Naive thymus-derived CD4-positive, alpha-beta T cell (primary cell): ENCODE measurements around the gene ANKS6. TPM values are rescaled to one million over a fixed set of nuclear protein-coding genes. Genes with fewer than 3 reads are reported as not detected.
A peak's percentile ranks its signal among the peaks of the same experiment; 100 is the strongest.

Experiments used
- ATAC-seq: fragments of 150-1000 bp; cut with Tn5 transposase; 2 replicates; pipeline ENCODE4 v1.10.0; 2021; ENCODE audit warnings: mild to moderate bottlenecking, moderate library complexity
- CTCF ChIA-PET: fragments of 350-600 bp; sonication (Branson Sonifier 250); formaldehyde crosslinking; loops from one replicate; lab custom pipeline; 2021; ENCODE audit warnings: antibody characterized with exemption; lab: Charles Lee
- POLR2A ChIA-PET: fragments of 350-600 bp; sonication (Branson Sonifier 250); formaldehyde crosslinking; loops from one replicate; lab custom pipeline; 2021; ENCODE audit warnings: antibody characterized with exemption, inconsistent platforms; lab: Charles Lee
- DNase-seq, 9 donors: peaks; one replicate each; pipeline versions ENCODE4 v3.0.0 to v3.0.0-alpha.2; 2020 to 2022; ENCODE audit warnings: mixed read lengths in 1 of 9
- H3K27ac ChIP-seq: one replicate; pipeline ENCODE4 v1.7.0; 2013; ENCODE audit warnings: mild to moderate bottlenecking, low read depth, low read length, moderate library complexity
- H3K27me3 ChIP-seq, 2 donors: one replicate each; pipeline ENCODE4 v1.7.0; 2013; ENCODE audit warnings: low read length in 2 of 2, mild to moderate bottlenecking in 2 of 2, moderate library complexity in 2 of 2; ENCODE audit not compliant: control insufficient read depth in 2 of 2, insufficient read depth in 2 of 2
- H3K36me3 ChIP-seq, 3 experiments: 1 replicate in 2 of 3; 2 replicates in 1 of 3; pipeline ENCODE4 v1.7.0; 2013; ENCODE audit warnings: low read length in 3 of 3, mild to moderate bottlenecking in 3 of 3, moderate library complexity in 1 of 3; ENCODE audit not compliant: insufficient read depth in 3 of 3, control insufficient read depth in 2 of 3
- H3K4me1 ChIP-seq, 2 donors: one replicate each; pipeline ENCODE4 v1.7.0; 2013; ENCODE audit warnings: low read length in 2 of 2, mild to moderate bottlenecking in 2 of 2, moderate library complexity in 1 of 2; ENCODE audit not compliant: control insufficient read depth in 2 of 2, insufficient read depth in 2 of 2
- H3K4me3 ChIP-seq: 2 replicates; pipeline ENCODE4 v1.7.0; 2013; ENCODE audit warnings: mild to moderate bottlenecking, low read length
- H3K9me3 ChIP-seq, 3 experiments: 1 replicate in 2 of 3; 2 replicates in 1 of 3; pipeline ENCODE4 v1.7.0; 2013; ENCODE audit warnings: low read length in 3 of 3; ENCODE audit not compliant: control insufficient read depth in 2 of 3
- H3K27ac Mint-ChIP-seq, 9 donors: one replicate each; pipeline ENCODE4 v1.8.0; 2020 to 2022; ENCODE audit warnings: mixed read lengths in 9 of 9, mild to moderate bottlenecking in 8 of 9, moderate library complexity in 5 of 9, inconsistent platforms in 2 of 9
- H3K27me3 Mint-ChIP-seq, 5 donors: one replicate each; pipeline ENCODE4 v1.8.0; 2021 to 2022; ENCODE audit warnings: mixed read lengths in 5 of 5, mild to moderate bottlenecking in 1 of 5
- H3K36me3 Mint-ChIP-seq, 5 donors: one replicate each; pipeline ENCODE4 v1.8.0; 2020 to 2022; ENCODE audit warnings: mixed read lengths in 5 of 5, mild to moderate bottlenecking in 3 of 5, inconsistent platforms in 1 of 5
- H3K4me1 Mint-ChIP-seq, 7 donors: one replicate each; pipeline ENCODE4 v1.8.0; 2020 to 2022; ENCODE audit warnings: mixed read lengths in 7 of 7, mild to moderate bottlenecking in 3 of 7, inconsistent platforms in 1 of 7
- H3K4me3 Mint-ChIP-seq, 10 donors: one replicate each; pipeline ENCODE4 v1.8.0; 2020 to 2022; ENCODE audit warnings: mild to moderate bottlenecking in 10 of 10, mixed read lengths in 10 of 10, moderate library complexity in 6 of 10, inconsistent platforms in 2 of 10
- H3K9me3 Mint-ChIP-seq, 11 donors: one replicate each; pipeline ENCODE4 v1.8.0; 2020 to 2022; ENCODE audit warnings: mixed read lengths in 11 of 11, mild to moderate bottlenecking in 4 of 11, inconsistent platforms in 1 of 11, moderate library complexity in 1 of 11
- intact Hi-C, 2 donors: fragments of 100-400 bp; cut with micrococcal nuclease; formaldehyde crosslinking; loops; one replicate each; pipeline ENCODE4 v1.15.1; 2023
- polyA plus RNA-seq, 2 donors: library from polyadenylated mRNA; unstranded; fragments of 300-500 nt; fragmentation: Illumina TruSeq; gene quantifications; one replicate each; pipeline ENCODE4 v1.2.3, GENCODE V29; 2021
- total RNA-seq, 6 experiments: library from RNA in 5 of 6; stranded (reverse) in 5 of 6; gene quantifications; 1 replicate in 5 of 6; 2 replicates in 1 of 6; pipeline ENCODE4 v1.2.3 and lab custom pipeline; 2021 to 2026

ANKS6 gene
- total and polyA plus RNA-seq, 7 experiments from 2014 or later = 5.0 to 18.4 (median 12.2) TPM

- Mint-ChIP-seq H3K4me3 (no peak overlapping the region), H3K36me3 (peaks cover 0 to 39% (median 27%) of the 10 kb centered on the region in 5 donors), H3K9me3 (peaks cover 0 to 7% (median 0%) of the 10 kb centered on the region in 11 donors), H3K27ac (no peak overlapping the region), H3K4me1 (peaks cover 0 to 11% (median 3%) of the 10 kb centered on the region in 7 donors), H3K27me3 (no peaks in the 10 kb centered on the region)
- Histone ChIP-seq H3K9me3 (no peaks in the 10 kb centered on the region), H3K27me3 (no peaks in the 10 kb centered on the region), H3K4me3 (no peak overlapping the region), H3K27ac (no peak overlapping the region), H3K4me1 (no peaks in the 10 kb centered on the region), H3K36me3 (peaks cover 0 to 19% (median 0%) of the 10 kb centered on the region in 3 experiments)
- no peak for DNase-seq
- ChIA-PET POLR2A (no interaction called here), CTCF (interaction anchor here (0.5 kb wide), 1 partner anchor 26 kb away, joined by 4 read pairs; no protein-coding TSS in a partner anchor)
- ATAC-seq = no peak
- intact Hi-C loops = no loop called here
Observed at GRCh38 chr9:98821831-98822230, 25.5 kb upstream of the ANKS6 start.

DNA sequence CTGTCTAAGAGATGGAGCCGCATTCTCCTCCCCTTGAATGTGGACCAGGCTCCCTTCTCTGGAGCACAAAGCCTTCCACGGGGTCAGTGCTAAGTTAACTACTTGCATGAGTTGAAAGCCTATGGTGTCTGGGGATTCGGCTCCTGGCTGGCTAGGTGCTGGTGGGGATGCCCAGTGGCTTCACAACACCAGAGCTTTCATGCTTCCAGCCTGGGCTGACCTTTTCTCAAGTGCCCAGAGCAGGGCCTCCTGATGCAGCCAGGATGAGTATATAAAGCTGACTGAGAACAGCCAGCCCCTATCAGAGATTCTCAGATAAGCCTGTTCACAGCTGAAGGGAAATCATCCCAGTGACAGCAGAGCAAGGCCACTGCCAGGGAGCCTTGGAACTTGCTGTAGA is 22.9 kb upstream of the ANKS6 start:
- Mint-ChIP-seq H3K4me1 (peaks cover 0 to 15% (median 3%) of the 10 kb centered on the region in 7 donors), H3K36me3 (peaks cover 0 to 33% (median 27%) of the 10 kb centered on the region in 5 donors)
- POLR2A ChIA-PET = no interaction called here

DNA sequence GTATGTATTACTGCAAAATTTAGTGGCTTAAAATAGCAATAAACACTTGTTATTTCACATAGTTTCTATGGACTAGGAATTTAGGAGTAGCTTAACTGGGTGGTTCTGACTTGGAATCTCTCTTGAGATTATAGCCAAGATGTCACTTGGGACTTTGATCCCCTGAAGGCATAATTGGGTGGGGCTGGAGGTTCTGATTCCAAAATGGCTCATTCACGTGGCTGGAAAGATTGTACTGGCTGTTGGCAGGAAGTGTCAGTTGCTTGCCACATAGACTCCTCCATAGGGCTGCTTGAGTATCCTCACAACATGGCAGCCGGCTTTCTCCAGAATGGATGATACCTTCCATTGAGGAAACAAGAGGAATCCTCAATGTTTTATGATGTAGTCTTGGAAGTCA is 22.4 kb upstream of the ANKS6 start:
- Mint-ChIP-seq H3K4me1 (peaks cover 0 to 15% (median 3%) of the 10 kb centered on the region in 7 donors), H3K4me3 (no peak overlapping the region), H3K36me3 (peaks cover 0 to 38% (median 27%) of the 10 kb centered on the region in 5 donors), H3K27ac (no peak overlapping the region), H3K27me3 (no peaks in the 10 kb centered on the region), H3K9me3 (peaks cover 0 to 7% (median 0%) of the 10 kb centered on the region in 11 donors)
- DNase-seq (no peak), ATAC-seq (no peak)
- CTCF ChIA-PET = no interaction called here
- H3K9me3 ChIP-seq = no peaks in the 10 kb centered on the region
- intact Hi-C loops = no loop called here
- no peak overlapping the region for H3K4me3 ChIP-seq
- peaks cover 0 to 4% (median 0%) of the 10 kb centered on the region in 3 experiments for H3K36me3 ChIP-seq
- H3K27ac ChIP-seq = no peak overlapping the region
- POLR2A ChIA-PET = no interaction called here
- no peaks in the 10 kb centered on the region for H3K27me3 ChIP-seq
- H3K4me1 ChIP-seq = no peaks in the 10 kb centered on the region

More for the DNA sequence above, 22.9 kb upstream of the ANKS6 start:
- no peaks in the 10 kb centered on the region for H3K27me3 ChIP-seq
- peaks cover 0 to 9% (median 0%) of the 10 kb centered on the region in 3 experiments for H3K36me3 ChIP-seq
- ATAC-seq = no peak
- Mint-ChIP-seq H3K27me3 (no peaks in the 10 kb centered on the region), H3K9me3 (peaks cover 0 to 7% (median 0%) of the 10 kb centered on the region in 11 donors), H3K4me3 (no peak overlapping the region), H3K27ac (no peak overlapping the region)
- no peak overlapping the region for H3K4me3 ChIP-seq
- no peaks in the 10 kb centered on the region for H3K9me3 ChIP-seq
- CTCF ChIA-PET = no interaction called here
- intact Hi-C loops = no loop called here
- DNase-seq = no peak
- H3K4me1 ChIP-seq = no peaks in the 10 kb centered on the region
- no peak overlapping the region for H3K27ac ChIP-seq

- intact Hi-C loops = no loop called here
Observed at GRCh38 chr9:98815391-98815951, 19.1 kb upstream of the ANKS6 start.

GRCh38 chr9:98811051-98811650 is 14.8 kb upstream of the ANKS6 start:
- Histone ChIP-seq H3K4me3 (no peak overlapping the region), H3K27me3 (no peaks in the 10 kb centered on the region), H3K27ac (no peak overlapping the region), H3K36me3 (no peaks in the 10 kb centered on the region), H3K9me3 (no peaks in the 10 kb centered on the region), H3K4me1 (peaks cover 11 to 16% of the 10 kb centered on the region in 2 donors)
- ChIA-PET CTCF (no interaction called here), POLR2A (no interaction called here)
- intact Hi-C loops = no loop called here
- ATAC-seq (peak; percentile 24), DNase-seq (no peak)
- Mint-ChIP-seq H3K4me1 (peaks cover 17 to 50% (median 41%) of the 10 kb centered on the region in 7 donors), H3K4me3 (no peak overlapping the region), H3K27me3 (peaks cover 0 to 26% (median 0%) of the 10 kb centered on the region in 5 donors), H3K27ac (peak overlapping the region in 1 of 9 donors; percentile 68), H3K36me3 (peaks cover 0 to 16% (median 10%) of the 10 kb centered on the region in 5 donors), H3K9me3 (peaks cover 0 to 4% (median 0%) of the 10 kb centered on the region in 11 donors)

More at GRCh38 chr9:98815391-98815951, 19.1 kb upstream of the ANKS6 start:
- Histone ChIP-seq H3K36me3 (no peaks in the 10 kb centered on the region), H3K27ac (no peak overlapping the region), H3K4me3 (no peak overlapping the region), H3K4me1 (no peaks in the 10 kb centered on the region), H3K27me3 (no peaks in the 10 kb centered on the region), H3K9me3 (no peaks in the 10 kb centered on the region)
- Mint-ChIP-seq H3K4me3 (no peak overlapping the region), H3K9me3 (peaks cover 0 to 10% (median 0%) of the 10 kb centered on the region in 11 donors), H3K36me3 (peaks cover 0 to 35% (median 23%) of the 10 kb centered on the region in 5 donors), H3K27me3 (peaks cover 0 to 3% (median 0%) of the 10 kb centered on the region in 5 donors), H3K4me1 (peaks cover 0 to 21% (median 8%) of the 10 kb centered on the region in 7 donors), H3K27ac (no peak overlapping the region)
- ChIA-PET POLR2A (no interaction called here), CTCF (no interaction called here)
- ATAC-seq = no peak
- DNase-seq = no peak

GRCh38 chr9:98810102-98810842 is 13.9 kb upstream of the ANKS6 start:
- no peaks in the 10 kb centered on the region for H3K9me3 ChIP-seq
- POLR2A ChIA-PET = no interaction called here
- H3K36me3 Mint-ChIP-seq = peaks cover 0 to 16% (median 10%) of the 10 kb centered on the region in 5 donors
- ATAC-seq (no peak), DNase-seq (no peak)
- CTCF ChIA-PET = no interaction called here
- peaks cover 11 to 16% of the 10 kb centered on the region in 2 donors for H3K4me1 ChIP-seq
- H3K27me3 ChIP-seq = no peaks in the 10 kb centered on the region
- H3K4me3 Mint-ChIP-seq = peak overlapping the region in 1 of 10 donors; percentile 7
- H3K27ac Mint-ChIP-seq = peak overlapping the region in 1 of 9 donors; percentile 67
- peaks cover 0 to 34% (median 0%) of the 10 kb centered on the region in 5 donors for H3K27me3 Mint-ChIP-seq
- intact Hi-C loops = no loop called here
- peaks cover 0 to 4% (median 0%) of the 10 kb centered on the region in 11 donors for H3K9me3 Mint-ChIP-seq
- H3K36me3 ChIP-seq = no peaks in the 10 kb centered on the region
- no peak overlapping the region for H3K4me3 ChIP-seq
- H3K4me1 Mint-ChIP-seq = peaks cover 17 to 48% (median 40%) of the 10 kb centered on the region in 7 donors
- no peak overlapping the region for H3K27ac ChIP-seq
